Activated naive CD4-positive, alpha-beta T cell treated with anti-CD3 and anti-CD28 coated beads for 36 hours (primary cell): ENCODE measurements around the gene ANKRD44. TPM values are rescaled to one million over a fixed set of nuclear protein-coding genes. Genes with fewer than 3 reads are reported as not detected.
"Not testable (repeated sequence)": the region's sequence is repeated elsewhere in the genome, so short reads cannot be mapped to it uniquely, and the experiment has no call there.

ENCODE experiments used
- CTCF ChIA-PET: fragments of 350-600 bp; sonication (Branson Sonifier 250); formaldehyde crosslinking; loops from one replicate; lab custom pipeline; 2021; ENCODE audit warnings: antibody characterized with exemption; lab: Charles Lee
- DNase-seq: peaks from one replicate; pipeline ENCODE4 v3.0.0-alpha.2; 2020
- H3K27ac Mint-ChIP-seq: one replicate; pipeline ENCODE4 v1.8.0; 2021; ENCODE audit warnings: mild to moderate bottlenecking, mixed read lengths
- H3K27me3 Mint-ChIP-seq: one replicate; pipeline ENCODE4 v1.8.0; 2021; ENCODE audit warnings: low read depth, mixed read lengths
- H3K36me3 Mint-ChIP-seq: one replicate; pipeline ENCODE4 v1.8.0; 2021; ENCODE audit warnings: low read depth, mixed read lengths
- H3K4me1 Mint-ChIP-seq: one replicate; pipeline ENCODE4 v1.8.0; 2021; ENCODE audit warnings: low read depth, mixed read lengths
- H3K4me3 Mint-ChIP-seq: one replicate; pipeline ENCODE4 v1.8.0; 2021; ENCODE audit warnings: mild to moderate bottlenecking, moderate library complexity, mixed read lengths
- H3K9me3 Mint-ChIP-seq: one replicate; pipeline ENCODE4 v1.8.0; 2021; ENCODE audit warnings: mixed read lengths
- intact Hi-C: fragments of 100-400 bp; cut with micrococcal nuclease; formaldehyde crosslinking; loops from one replicate; pipeline ENCODE4 v1.15.1; 2023
- total RNA-seq, 2 experiments: library from RNA; stranded (reverse); gene quantifications; one replicate each; pipeline ENCODE4 v1.2.3, GENCODE V29; 2021

The ANKRD44 gene
- total RNA-seq, 2 experiments from 2014 or later, result 87.8 to 101 TPM

- Mint-ChIP-seq H3K4me1 (peaks cover 51% of the 10 kb centered on the region), H3K36me3 (peaks cover 41% of the 10 kb centered on the region), H3K4me3 (no peak overlapping the region), H3K27me3 (no peaks in the 10 kb centered on the region), H3K9me3 (no peaks in the 10 kb centered on the region), H3K27ac (peak overlapping the region; percentile 15)
- DNase-seq, result no peak
- intact Hi-C loops, result no loop called here
- CTCF ChIA-PET, result interaction anchor here (0.6 to 1.3 kb wide), 2 partner anchors 23 to 179 kb away, joined by 3 to 8 read pairs; no protein-coding TSS in a partner anchor
Observed at GRCh38 chr2:197034292-197034691, 276.3 kb downstream of the ANKRD44 start.

DNA sequence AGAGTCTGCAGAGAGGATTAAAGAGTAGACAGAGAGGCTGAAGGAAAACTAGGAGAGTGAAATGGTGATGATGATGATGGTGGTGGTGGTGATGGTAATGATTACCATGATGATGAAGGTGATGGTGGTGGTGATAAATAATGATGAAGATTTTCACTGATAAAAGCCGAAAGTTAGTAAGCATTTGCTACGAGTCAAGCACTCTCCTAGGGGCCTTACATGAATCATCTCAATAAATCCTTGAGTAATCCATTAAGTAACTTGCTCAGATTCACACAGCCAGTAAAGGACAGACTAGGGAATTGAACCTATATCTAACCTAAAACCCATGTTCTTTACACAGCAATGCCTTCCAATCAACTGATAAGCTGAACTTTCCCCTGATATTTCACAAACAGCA, 277.4 kb downstream of the ANKRD44 start:
- Mint-ChIP-seq H3K4me1 (peaks cover 50% of the 10 kb centered on the region), H3K27me3 (no peaks in the 10 kb centered on the region), H3K36me3 (peaks cover 46% of the 10 kb centered on the region), H3K4me3 (no peak overlapping the region), H3K9me3 (no peaks in the 10 kb centered on the region), H3K27ac (peak overlapping the region; percentile 18)
- CTCF ChIA-PET, result interaction anchor here (0.7 kb wide), 1 partner anchor 42 kb away, joined by 3 read pairs; no protein-coding TSS in a partner anchor
- intact Hi-C loops, result no loop called here
- DNase-seq, result no peak

DNA sequence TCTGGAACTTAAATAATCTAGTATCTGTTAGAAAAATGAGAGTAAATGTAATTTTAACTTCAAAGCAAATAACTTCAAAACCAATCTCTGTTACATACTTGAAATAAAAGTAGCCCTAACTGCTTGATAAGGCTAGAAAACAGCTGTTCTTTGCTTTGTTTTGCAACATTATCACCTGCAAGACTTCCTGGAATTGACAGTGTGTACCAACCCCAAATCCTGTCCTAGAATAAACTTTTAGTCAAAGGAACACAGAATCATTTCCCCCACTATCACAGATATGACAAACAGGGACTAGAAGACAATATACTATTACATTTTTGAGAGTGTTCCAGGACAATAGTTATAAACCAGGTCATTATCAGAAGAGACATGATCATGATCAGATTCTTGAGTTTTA, 278.8 kb downstream of the ANKRD44 start:
- Mint-ChIP-seq H3K36me3 (peaks cover 45% of the 10 kb centered on the region), H3K9me3 (no peaks in the 10 kb centered on the region), H3K27ac (peak overlapping the region; percentile 62), H3K27me3 (no peaks in the 10 kb centered on the region), H3K4me3 (no peak overlapping the region), H3K4me1 (peaks cover 45% of the 10 kb centered on the region)
- CTCF ChIA-PET, result interaction anchor here (0.8 kb wide), 1 partner anchor 23 kb away, joined by 4 read pairs; no protein-coding TSS in a partner anchor
- no peak for DNase-seq
- intact Hi-C loops, result no loop called here

GRCh38 chr2:197030090-197030489, 280.5 kb downstream of the ANKRD44 start:
- peaks cover 33% of the 10 kb centered on the region for H3K4me1 Mint-ChIP-seq
- CTCF ChIA-PET, result no interaction called here
- H3K36me3 Mint-ChIP-seq, result peaks cover 49% of the 10 kb centered on the region
- H3K9me3 Mint-ChIP-seq, result no peaks in the 10 kb centered on the region
- no peak overlapping the region for H3K4me3 Mint-ChIP-seq
- intact Hi-C loops, result no loop called here
- DNase-seq, result no peak
- H3K27ac Mint-ChIP-seq, result no peak overlapping the region
- no peaks in the 10 kb centered on the region for H3K27me3 Mint-ChIP-seq

GRCh38 chr2:197028633-197029032, 281.9 kb downstream of the ANKRD44 start:
- H3K36me3 Mint-ChIP-seq, result peaks cover 53% of the 10 kb centered on the region
- no peaks in the 10 kb centered on the region for H3K9me3 Mint-ChIP-seq
- H3K4me1 Mint-ChIP-seq, result peaks cover 18% of the 10 kb centered on the region
- intact Hi-C loops, result no loop called here
- DNase-seq, result no peak
- no peak overlapping the region for H3K4me3 Mint-ChIP-seq
- H3K27ac Mint-ChIP-seq, result peak overlapping the region; percentile 42
- CTCF ChIA-PET, result interaction anchor here (0.6 to 1.4 kb wide), 4 partner anchors 14 to 383 kb away, joined by 3 to 5 read pairs (median 4); no protein-coding TSS in a partner anchor
- no peaks in the 10 kb centered on the region for H3K27me3 Mint-ChIP-seq

- Mint-ChIP-seq H3K4me3 (no peak overlapping the region), H3K4me1 (peaks cover 14% of the 10 kb centered on the region), H3K9me3 (no peaks in the 10 kb centered on the region), H3K27me3 (no peaks in the 10 kb centered on the region), H3K27ac (peak overlapping the region; percentile 42), H3K36me3 (peaks cover 54% of the 10 kb centered on the region)
- CTCF ChIA-PET, result interaction anchor here (0.6 to 1.4 kb wide), 4 partner anchors 14 to 383 kb away, joined by 3 to 5 read pairs (median 4); no protein-coding TSS in a partner anchor
- intact Hi-C loops, result no loop called here
- DNase-seq, result no peak
Observed at GRCh38 chr2:197028230-197028629, 282.4 kb downstream of the ANKRD44 start.

DNA sequence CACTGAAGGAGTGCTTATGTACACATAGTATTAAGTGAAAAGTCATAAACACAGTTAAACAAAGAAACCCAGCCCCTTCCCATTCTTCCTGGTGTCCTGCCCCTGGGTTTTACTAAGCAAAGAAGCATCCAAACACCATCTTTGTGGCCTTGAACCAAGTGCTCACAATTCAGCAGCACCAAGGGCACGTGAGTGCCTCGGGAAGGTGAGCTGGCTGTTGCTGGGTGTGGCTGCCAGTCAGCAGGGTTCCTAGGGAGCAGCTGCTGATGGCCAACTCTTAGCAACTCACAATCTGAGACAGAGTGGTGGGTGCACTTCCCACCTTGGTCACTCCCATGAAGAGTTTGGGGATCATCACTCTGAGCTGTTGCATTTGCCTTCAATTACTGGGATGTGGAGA, 286.4 kb downstream of the ANKRD44 start:
- intact Hi-C loops, result no loop called here
- Mint-ChIP-seq H3K9me3 (peaks cover 1% of the 10 kb centered on the region), H3K4me1 (peaks cover 1% of the 10 kb centered on the region), H3K36me3 (peaks cover 54% of the 10 kb centered on the region), H3K27me3 (no peaks in the 10 kb centered on the region), H3K27ac (no peak overlapping the region), H3K4me3 (no peak overlapping the region)
- no peak for DNase-seq
- CTCF ChIA-PET, result no interaction called here

- H3K9me3 Mint-ChIP-seq, intact Hi-C loops, H3K27ac Mint-ChIP-seq, H3K4me1 Mint-ChIP-seq, CTCF ChIA-PET, H3K27me3 Mint-ChIP-seq, H3K4me3 Mint-ChIP-seq, DNase-seq: not testable (repeated sequence)
- peaks cover 38% of the 10 kb centered on the region for H3K36me3 Mint-ChIP-seq
Observed at GRCh38 chr2:197020921-197021320, 289.7 kb downstream of the ANKRD44 start.

DNA sequence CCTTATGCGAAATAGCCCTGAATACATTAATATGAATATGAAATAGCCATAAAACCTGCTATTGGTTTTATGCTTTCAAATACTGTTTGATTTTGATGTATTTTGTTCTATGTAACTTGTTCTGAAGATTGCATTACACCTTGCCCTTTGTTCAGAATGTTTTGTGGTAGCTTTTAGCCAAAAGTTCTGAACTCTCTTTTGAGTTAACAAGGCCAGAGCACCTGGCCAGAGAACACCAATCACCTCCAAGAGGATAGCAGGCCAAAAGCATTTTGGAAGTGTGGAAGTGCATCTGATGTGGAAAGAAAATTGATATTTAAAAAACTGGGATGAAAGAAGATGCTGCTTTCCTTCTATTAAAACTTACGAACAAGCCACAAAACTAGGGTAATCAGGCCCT, 297.5 kb downstream of the ANKRD44 start:
- Mint-ChIP-seq H3K27ac (no peak overlapping the region), H3K27me3 (no peaks in the 10 kb centered on the region), H3K4me1 (peaks cover 2% of the 10 kb centered on the region), H3K9me3 (no peaks in the 10 kb centered on the region), H3K4me3 (no peak overlapping the region), H3K36me3 (peaks cover 12% of the 10 kb centered on the region)
- intact Hi-C loops, result loop anchor here (5.0 kb wide), 3 partner anchors 99 to 764 kb away; no protein-coding TSS in a partner anchor
- DNase-seq, result no peak
- CTCF ChIA-PET, result interaction anchor here (4.0 kb wide), 1 partner anchor 100 kb away, joined by 15 read pairs; no protein-coding TSS in a partner anchor

- Mint-ChIP-seq H3K9me3 (no peaks in the 10 kb centered on the region), H3K27ac (peak overlapping the region; percentile 81)
Observed at GRCh38 chr2:197011801-197012641, 298.6 kb downstream of the ANKRD44 start.

DNA sequence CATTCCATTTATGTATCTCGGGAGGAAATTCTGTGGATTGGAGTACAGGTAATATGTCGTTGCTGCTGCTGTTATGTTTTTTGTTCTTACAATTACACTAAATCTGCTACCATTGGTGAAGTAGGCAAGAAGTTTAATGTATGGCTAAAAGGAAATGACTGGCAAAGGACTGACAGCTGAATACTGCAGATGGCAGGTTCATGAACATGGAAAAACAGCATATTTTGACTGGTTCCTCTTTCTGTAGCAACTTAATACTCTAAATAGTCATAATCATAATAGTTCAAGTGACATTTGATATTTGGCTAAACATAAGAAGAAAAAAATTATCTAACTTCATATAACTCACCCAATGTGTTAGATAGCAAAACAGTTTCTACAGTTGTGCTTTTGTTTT, 299.6 kb downstream of the ANKRD44 start:
- no peaks in the 10 kb centered on the region for H3K27me3 Mint-ChIP-seq
- H3K27ac Mint-ChIP-seq, result peak overlapping the region; percentile 31
- H3K9me3 Mint-ChIP-seq, result no peaks in the 10 kb centered on the region
- intact Hi-C loops, result loop anchor here (5.0 kb wide), 3 partner anchors 101 to 766 kb away; no protein-coding TSS in a partner anchor
- no peak overlapping the region for H3K4me3 Mint-ChIP-seq
- no peak for DNase-seq
- CTCF ChIA-PET, result interaction anchor here (0.6 to 4.0 kb wide), 10 partner anchors 11 to 380 kb away, joined by 3 to 15 read pairs (median 3); no protein-coding TSS in a partner anchor
- peaks cover 2% of the 10 kb centered on the region for H3K4me1 Mint-ChIP-seq
- H3K36me3 Mint-ChIP-seq, result peaks cover 18% of the 10 kb centered on the region

More at GRCh38 chr2:197011801-197012641, 298.6 kb downstream of the ANKRD44 start:
- no peaks in the 10 kb centered on the region for H3K27me3 Mint-ChIP-seq
- H3K4me1 Mint-ChIP-seq, result peaks cover 2% of the 10 kb centered on the region
- H3K36me3 Mint-ChIP-seq, result peaks cover 13% of the 10 kb centered on the region
- intact Hi-C loops, result loop anchor here (1.0 to 5.0 kb wide), 6 partner anchors 100 to 765 kb away; no protein-coding TSS in a partner anchor
- DNase-seq, result peak; percentile 42
- CTCF ChIA-PET, result interaction anchor here (0.7 to 4.0 kb wide), 13 partner anchors 9 to 379 kb away, joined by 3 to 15 read pairs (median 3); no protein-coding TSS in a partner anchor
- H3K4me3 Mint-ChIP-seq, result no peak overlapping the region
